ENCODE results near the gene NVL. TPM values are rescaled to one million over a fixed set of nuclear protein-coding genes. Genes with fewer than 3 reads are reported as not detected.

The NVL gene
- total and polyA plus RNA-seq, 4 donors, result 5.3 to 14.0 (median 11.0) TPM

DNA sequence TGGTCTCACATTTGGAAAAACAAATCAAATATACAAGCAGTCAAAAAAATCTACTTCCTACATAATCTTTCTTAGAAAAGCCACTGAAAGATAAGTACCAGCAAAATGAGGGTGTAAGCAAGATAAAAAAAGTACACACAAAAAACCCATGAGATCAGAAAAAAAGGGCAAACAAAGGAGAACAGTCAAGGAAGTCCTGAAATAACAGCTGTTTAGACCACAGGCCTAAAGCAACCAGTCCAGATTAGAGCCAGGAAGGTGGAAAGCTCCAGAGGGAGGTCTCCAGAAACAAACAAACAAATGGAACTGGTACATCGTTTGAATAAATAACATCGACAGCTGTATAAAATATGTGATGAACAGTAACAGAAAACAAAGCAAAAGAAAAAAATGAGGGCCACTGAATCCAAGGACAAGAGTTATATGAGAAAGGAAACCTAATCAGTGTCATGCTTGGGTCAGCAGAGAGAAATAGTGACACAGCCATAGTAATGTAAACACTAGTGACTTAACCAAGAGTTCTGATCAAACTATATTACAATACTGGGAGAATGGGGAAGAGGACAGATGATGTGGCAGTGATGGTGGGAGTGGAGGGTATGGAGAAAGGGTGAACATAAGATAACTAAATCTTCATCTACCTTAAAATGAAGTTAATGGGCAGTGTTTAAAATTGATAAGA, 67.5 kb downstream of the NVL start:
- Histone ChIP-seq H3K27me3 (ENCODE audit: control insufficient read depth in 4 of 4, insufficient read depth in 4 of 4, low read length in 3 of 4) (no peaks in the 10 kb centered on the region), H3K4me1 (ENCODE audit: control insufficient read depth in 4 of 4, insufficient read depth in 4 of 4, low read length in 3 of 4) (no peaks in the 10 kb centered on the region), H3K9ac (ENCODE audit: low read depth in 1 of 2, low read length in 2 of 2) (no peak overlapping the region), H3K36me3 (ENCODE audit: control insufficient read depth in 4 of 4, insufficient read depth in 3 of 4, low read depth in 1 of 4, low read length in 3 of 4) (peaks cover 0 to 12% (median 3%) of the 10 kb centered on the region in 4 donors), H3K9me3 (ENCODE audit: control insufficient read depth in 4 of 4, low read length in 3 of 4) (no peaks in the 10 kb centered on the region), H3K27ac (ENCODE audit: low read depth in 1 of 2, low read length in 2 of 2) (no peak overlapping the region), H3K4me3 (ENCODE audit: low read depth in 1 of 3, low read length in 3 of 3) (no peak overlapping the region)
- TF ChIP-seq HNF4A (conservative IDR thresholded peaks at IDR 0.05) (no peak), RXRA (IDR thresholded peaks at IDR 0.05) (no peak), JUND (IDR thresholded peaks at IDR 0.05) (no peak), RAD21 (IDR thresholded peaks at IDR 0.05) (no peak), TAF1 (conservative IDR thresholded peaks at IDR 0.05) (no peak)
- TF ChIP-seq, protein P1, sequence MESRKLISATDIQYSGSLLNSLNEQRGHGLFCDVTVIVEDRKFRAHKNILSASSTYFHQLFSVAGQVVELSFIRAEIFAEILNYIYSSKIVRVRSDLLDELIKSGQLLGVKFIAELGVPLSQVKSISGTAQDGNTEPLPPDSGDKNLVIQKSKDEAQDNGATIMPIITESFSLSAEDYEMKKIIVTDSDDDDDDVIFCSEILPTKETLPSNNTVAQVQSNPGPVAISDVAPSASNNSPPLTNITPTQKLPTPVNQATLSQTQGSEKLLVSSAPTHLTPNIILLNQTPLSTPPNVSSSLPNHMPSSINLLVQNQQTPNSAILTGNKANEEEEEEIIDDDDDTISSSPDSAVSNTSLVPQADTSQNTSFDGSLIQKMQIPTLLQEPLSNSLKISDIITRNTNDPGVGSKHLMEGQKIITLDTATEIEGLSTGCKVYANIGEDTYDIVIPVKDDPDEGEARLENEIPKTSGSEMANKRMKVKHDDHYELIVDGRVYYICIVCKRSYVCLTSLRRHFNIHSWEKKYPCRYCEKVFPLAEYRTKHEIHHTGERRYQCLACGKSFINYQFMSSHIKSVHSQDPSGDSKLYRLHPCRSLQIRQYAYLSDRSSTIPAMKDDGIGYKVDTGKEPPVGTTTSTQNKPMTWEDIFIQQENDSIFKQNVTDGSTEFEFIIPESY (IDR thresholded peaks at IDR 0.05), result no peak
- TF ChIP-seq, protein P2, sequence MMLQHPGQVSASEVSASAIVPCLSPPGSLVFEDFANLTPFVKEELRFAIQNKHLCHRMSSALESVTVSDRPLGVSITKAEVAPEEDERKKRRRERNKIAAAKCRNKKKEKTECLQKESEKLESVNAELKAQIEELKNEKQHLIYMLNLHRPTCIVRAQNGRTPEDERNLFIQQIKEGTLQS (IDR thresholded peaks at IDR 0.05), result no peak
- DNase-seq (ENCODE audit: low spot score), result no peak
- WGBS, result 80% methylated on average over 2 of the region's 2 CpGs

DNA sequence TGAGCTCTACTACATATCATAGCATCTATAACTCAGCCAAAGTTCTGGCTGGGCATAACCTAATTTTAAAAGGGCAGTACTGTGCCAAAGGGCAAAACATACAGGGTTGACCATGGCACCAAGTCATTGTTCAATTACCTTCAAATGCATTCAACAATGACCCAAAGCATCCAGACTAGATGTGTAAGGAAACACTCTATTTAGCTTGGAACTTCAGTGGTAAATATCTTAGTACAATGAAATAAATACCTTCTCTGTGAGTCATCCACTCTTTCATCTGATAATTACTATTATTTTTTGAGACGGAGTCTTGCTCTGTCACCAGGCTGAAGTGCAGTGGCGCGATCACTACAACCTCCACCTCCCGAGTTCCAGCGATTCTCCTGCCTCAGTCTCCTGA, 70.0 kb downstream of the NVL start:
- WGBS, result 98% methylated on average over 5 of the region's 5 CpGs
- TF ChIP-seq EGR1 (IDR thresholded peaks at IDR 0.05; ENCODE audit: low read depth in 2 of 2), result no peak
- no peak for TF ChIP-seq JUND (IDR thresholded peaks at IDR 0.05)
- TF ChIP-seq, protein P1 (IDR thresholded peaks at IDR 0.05), result no peak
- TF ChIP-seq RXRA (IDR thresholded peaks at IDR 0.05), result no peak
- no peak for TF ChIP-seq NR2F2 (IDR thresholded peaks at IDR 0.05)
- no peak for TF ChIP-seq SP1 (IDR thresholded peaks at IDR 0.05)
- TF ChIP-seq HNF4A (conservative IDR thresholded peaks at IDR 0.05), result no peak
- no peak for TF ChIP-seq FOXA1 (IDR thresholded peaks at IDR 0.05)
- TF ChIP-seq FOXA2 (IDR thresholded peaks at IDR 0.05), result no peak
- no peak for TF ChIP-seq GABPA (IDR thresholded peaks at IDR 0.05 in 1 of 2, conservative IDR thresholded peaks at IDR 0.05 in 1 of 2)
- Histone ChIP-seq H3K27ac (ENCODE audit: low read depth in 1 of 2, low read length in 2 of 2) (no peak overlapping the region), H3K4me1 (ENCODE audit: control insufficient read depth in 4 of 4, insufficient read depth in 4 of 4, low read length in 3 of 4) (no peaks in the 10 kb centered on the region), H3K9me3 (ENCODE audit: control insufficient read depth in 4 of 4, low read length in 3 of 4) (no peaks in the 10 kb centered on the region), H3K27me3 (ENCODE audit: control insufficient read depth in 4 of 4, insufficient read depth in 4 of 4, low read length in 3 of 4) (no peaks in the 10 kb centered on the region), H3K9ac (ENCODE audit: low read depth in 1 of 2, low read length in 2 of 2) (no peak overlapping the region), H3K4me3 (ENCODE audit: low read depth in 1 of 3, low read length in 3 of 3) (no peak overlapping the region), H3K36me3 (ENCODE audit: control insufficient read depth in 4 of 4, insufficient read depth in 3 of 4, low read depth in 1 of 4, low read length in 3 of 4) (peaks cover 0 to 4% (median 2%) of the 10 kb centered on the region in 4 donors)
- DNase-seq (ENCODE audit: low spot score), result no peak

DNA sequence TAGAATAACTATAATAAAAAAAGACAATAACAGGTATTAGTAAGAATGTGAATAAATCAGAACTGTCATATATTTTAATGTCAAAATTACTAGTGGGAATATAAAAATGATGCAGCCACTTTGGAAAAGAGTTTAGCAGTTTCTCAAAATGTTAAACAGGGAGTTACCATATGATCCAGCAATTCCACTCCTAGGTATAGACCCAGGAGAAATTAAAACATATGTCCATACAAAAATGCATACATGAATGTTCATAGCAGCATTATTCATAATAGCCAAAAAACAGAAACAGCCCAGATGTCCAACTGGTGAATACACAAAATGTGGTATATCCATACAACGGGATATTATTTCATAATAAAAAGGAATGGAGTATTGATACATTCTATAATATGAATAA, 71.6 kb downstream of the NVL start:
- no peaks in the 10 kb centered on the region for H3K27me3 ChIP-seq (ENCODE audit: control insufficient read depth in 4 of 4, insufficient read depth in 4 of 4, low read length in 3 of 4)
- no peaks in the 10 kb centered on the region for H3K9me3 ChIP-seq (ENCODE audit: control insufficient read depth in 4 of 4, low read length in 3 of 4)
- no peaks in the 10 kb centered on the region for H3K4me1 ChIP-seq (ENCODE audit: control insufficient read depth in 4 of 4, insufficient read depth in 4 of 4, low read length in 3 of 4)
- no peak overlapping the region for H3K27ac ChIP-seq (ENCODE audit: low read depth in 1 of 2, low read length in 2 of 2)
- H3K36me3 ChIP-seq (ENCODE audit: control insufficient read depth in 4 of 4, insufficient read depth in 3 of 4, low read depth in 1 of 4, low read length in 3 of 4), result no peaks in the 10 kb centered on the region
- DNase-seq (ENCODE audit: low spot score), result no peak
- H3K4me3 ChIP-seq (ENCODE audit: low read depth in 1 of 3, low read length in 3 of 3), result no peak overlapping the region
- WGBS, result 94% methylated on average over 1 of the region's 1 CpG
- H3K9ac ChIP-seq (ENCODE audit: low read depth in 1 of 2, low read length in 2 of 2), result no peak overlapping the region
- TF ChIP-seq JUND (IDR thresholded peaks at IDR 0.05), result no peak
- TF ChIP-seq, protein P1 (IDR thresholded peaks at IDR 0.05), result no peak
- TF ChIP-seq, protein P3, sequence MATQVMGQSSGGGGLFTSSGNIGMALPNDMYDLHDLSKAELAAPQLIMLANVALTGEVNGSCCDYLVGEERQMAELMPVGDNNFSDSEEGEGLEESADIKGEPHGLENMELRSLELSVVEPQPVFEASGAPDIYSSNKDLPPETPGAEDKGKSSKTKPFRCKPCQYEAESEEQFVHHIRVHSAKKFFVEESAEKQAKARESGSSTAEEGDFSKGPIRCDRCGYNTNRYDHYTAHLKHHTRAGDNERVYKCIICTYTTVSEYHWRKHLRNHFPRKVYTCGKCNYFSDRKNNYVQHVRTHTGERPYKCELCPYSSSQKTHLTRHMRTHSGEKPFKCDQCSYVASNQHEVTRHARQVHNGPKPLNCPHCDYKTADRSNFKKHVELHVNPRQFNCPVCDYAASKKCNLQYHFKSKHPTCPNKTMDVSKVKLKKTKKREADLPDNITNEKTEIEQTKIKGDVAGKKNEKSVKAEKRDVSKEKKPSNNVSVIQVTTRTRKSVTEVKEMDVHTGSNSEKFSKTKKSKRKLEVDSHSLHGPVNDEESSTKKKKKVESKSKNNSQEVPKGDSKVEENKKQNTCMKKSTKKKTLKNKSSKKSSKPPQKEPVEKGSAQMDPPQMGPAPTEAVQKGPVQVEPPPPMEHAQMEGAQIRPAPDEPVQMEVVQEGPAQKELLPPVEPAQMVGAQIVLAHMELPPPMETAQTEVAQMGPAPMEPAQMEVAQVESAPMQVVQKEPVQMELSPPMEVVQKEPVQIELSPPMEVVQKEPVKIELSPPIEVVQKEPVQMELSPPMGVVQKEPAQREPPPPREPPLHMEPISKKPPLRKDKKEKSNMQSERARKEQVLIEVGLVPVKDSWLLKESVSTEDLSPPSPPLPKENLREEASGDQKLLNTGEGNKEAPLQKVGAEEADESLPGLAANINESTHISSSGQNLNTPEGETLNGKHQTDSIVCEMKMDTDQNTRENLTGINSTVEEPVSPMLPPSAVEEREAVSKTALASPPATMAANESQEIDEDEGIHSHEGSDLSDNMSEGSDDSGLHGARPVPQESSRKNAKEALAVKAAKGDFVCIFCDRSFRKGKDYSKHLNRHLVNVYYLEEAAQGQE (IDR thresholded peaks at IDR 0.05), result no peak
- no peak for TF ChIP-seq YY1 (IDR thresholded peaks at IDR 0.05)
- no peak for TF ChIP-seq TAF1 (conservative IDR thresholded peaks at IDR 0.05)
- TF ChIP-seq, protein P4, sequence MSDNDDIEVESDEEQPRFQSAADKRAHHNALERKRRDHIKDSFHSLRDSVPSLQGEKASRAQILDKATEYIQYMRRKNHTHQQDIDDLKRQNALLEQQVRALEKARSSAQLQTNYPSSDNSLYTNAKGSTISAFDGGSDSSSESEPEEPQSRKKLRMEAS (IDR thresholded peaks at IDR 0.05), result no peak
- no peak for TF ChIP-seq RXRA (IDR thresholded peaks at IDR 0.05)
- no peak for TF ChIP-seq FOXA2 (IDR thresholded peaks at IDR 0.05)
- no peak for TF ChIP-seq SP1 (IDR thresholded peaks at IDR 0.05)
